SK-N-SH treated with all-trans-retinoic acid at 6 μM for 48 hours (cell line): ENCODE results near the gene KCNMA1.

Source experiments
- ATAC-seq: fragments of 200-7000 bp; cut with Tn5 transposase; 3 replicates; pipeline ENCODE4 v1.9.1; 2020; ENCODE audit warnings: mild to moderate bottlenecking, moderate library complexity
- ARNTL ChIP-seq: fragments of 450-650 bp; formaldehyde crosslinking; IDR thresholded peaks from 2 replicates; pipeline ENCODE4 v1.5.0; 2020; ENCODE audit warnings: low read depth, mild to moderate bottlenecking, moderate library complexity, borderline replicate concordance
- BACH2 ChIP-seq: fragments of 250-450 bp; sonication (Bioruptor Pico); IDR thresholded peaks from 2 replicates; pipeline ENCODE4 v1.9.0; 2021; ENCODE audit warnings: mild to moderate bottlenecking, borderline replicate concordance
- CSDC2 ChIP-seq: fragments of 250-450 bp; sonication (Bioruptor Pico); IDR thresholded peaks from 2 replicates; pipeline ENCODE4 v1.5.0; 2020; ENCODE audit warnings: mild to moderate bottlenecking, moderate library complexity
- ESRRG ChIP-seq: fragments of 250-450 bp; sonication (Bioruptor Pico); IDR thresholded peaks from 2 replicates; pipeline ENCODE4 v1.6.1; 2021; ENCODE audit warnings: mild to moderate bottlenecking
- ISL1 ChIP-seq: fragments of 250-450 bp; sonication (Bioruptor Pico); IDR thresholded peaks from 2 replicates; pipeline ENCODE4 v2.1.2; 2022; ENCODE audit warnings: mild to moderate bottlenecking, moderate library complexity
- OSR1 ChIP-seq: fragments of 250-450 bp; sonication (Bioruptor Pico); IDR thresholded peaks from 2 replicates; pipeline ENCODE4 v1.8.0; 2022; ENCODE audit warnings: moderate library complexity, mild to moderate bottlenecking, inconsistent platforms
- PPARA ChIP-seq: fragments of 250-450 bp; sonication (Bioruptor Pico); IDR thresholded peaks from 2 replicates; pipeline ENCODE4 v1.5.0; 2020; ENCODE audit warnings: mild to moderate bottlenecking, borderline replicate concordance
- RARB ChIP-seq: fragments of 250-450 bp; sonication (Bioruptor Pico); IDR thresholded peaks from 2 replicates; pipeline ENCODE4 v1.8.0; 2021; ENCODE audit warnings: mild to moderate bottlenecking, moderate library complexity
- SNAI2 ChIP-seq: fragments of 250-450 bp; sonication (Bioruptor Pico); IDR thresholded peaks from 2 replicates; pipeline ENCODE4 v1.5.0; 2020; ENCODE audit warnings: mild to moderate bottlenecking, moderate library complexity
- TCF4 ChIP-seq: fragments of 250-450 bp; sonication (Bioruptor Pico); IDR thresholded peaks from 2 replicates; pipeline ENCODE4 v1.8.0; 2021; ENCODE audit warnings: mild to moderate bottlenecking, moderate library complexity, borderline replicate concordance
- TOX ChIP-seq: fragments of 250-450 bp; sonication (Bioruptor Pico); IDR thresholded peaks from 2 replicates; pipeline ENCODE4 v1.8.0; 2021; ENCODE audit warnings: mild to moderate bottlenecking, moderate library complexity, borderline replicate concordance
- ZC3H10 ChIP-seq: fragments of 250-450 bp; sonication (Bioruptor Pico); IDR thresholded peaks from 2 replicates; pipeline ENCODE4 v1.5.1; 2021; ENCODE audit warnings: mild to moderate bottlenecking, moderate library complexity
- ZFP3 ChIP-seq: fragments of 250-450 bp; sonication (Bioruptor Pico); IDR thresholded peaks from 2 replicates; pipeline ENCODE4 v1.5.0; 2020; ENCODE audit warnings: mild to moderate bottlenecking, moderate library complexity
- ZNF565 ChIP-seq: fragments of 450-650 bp; formaldehyde crosslinking; conservative IDR thresholded peaks from 2 replicates; pipeline ENCODE4 v1.5.0; 2020; ENCODE audit warnings: low read depth, mild to moderate bottlenecking, moderate library complexity
- ZNF8 ChIP-seq: fragments of 450-650 bp; formaldehyde crosslinking; IDR thresholded peaks from 2 replicates; pipeline ENCODE4 v1.5.0; 2020; ENCODE audit warnings: mild to moderate bottlenecking, moderate library complexity
- TF ChIP-seq, protein P1 (sequence below): fragments of 250-450 bp; sonication (Bioruptor Pico); IDR thresholded peaks from 2 replicates; pipeline ENCODE4 v1.8.0; 2021; ENCODE audit warnings: low read depth, mild to moderate bottlenecking, moderate library complexity, borderline replicate concordance
- TF ChIP-seq, protein P2 (sequence below): fragments of 250-450 bp; sonication (Bioruptor Pico); IDR thresholded peaks from 2 replicates; pipeline ENCODE4 v1.8.0; 2020; ENCODE audit warnings: mild to moderate bottlenecking, moderate library complexity, borderline replicate concordance
- TF ChIP-seq, protein P3 (sequence below): fragments of 250-450 bp; sonication (Bioruptor Pico); IDR thresholded peaks from 2 replicates; pipeline ENCODE4 v1.5.1; 2021; ENCODE audit warnings: mild to moderate bottlenecking, moderate library complexity
- TF ChIP-seq, protein P4 (sequence below): fragments of 250-450 bp; sonication (Bioruptor Pico); IDR thresholded peaks from 2 replicates; pipeline ENCODE4 v1.5.1; 2020; ENCODE audit warnings: low read depth, mild to moderate bottlenecking, moderate library complexity

KCNMA1 gene

DNA sequence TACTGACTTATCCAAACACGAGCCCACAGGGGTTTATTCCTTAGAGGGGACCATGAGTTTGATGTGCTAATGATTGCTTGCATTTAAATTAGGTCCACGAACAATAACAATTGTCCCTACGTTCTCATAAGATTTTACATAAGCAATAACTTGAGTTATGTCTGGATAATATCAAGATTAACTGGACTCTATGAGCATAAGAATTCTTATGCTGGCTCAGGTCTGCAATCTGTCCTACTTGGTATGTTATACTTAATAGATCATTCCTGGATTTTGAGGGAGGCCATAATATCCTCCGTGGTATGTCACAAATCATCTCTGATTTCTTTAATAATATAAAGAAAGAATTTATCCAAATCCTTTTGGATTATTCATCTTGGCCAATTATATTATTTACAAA lies 552.3 kb downstream of the KCNMA1 start:
- TF ChIP-seq ZC3H10 (CRISPR knock-in tag): no peak
- no peak for TF ChIP-seq RARB (CRISPR knock-in tag)
- no peak for TF ChIP-seq TCF4 (CRISPR knock-in tag)
- no peak for TF ChIP-seq ZNF8 (CRISPR knock-in tag)
- no peak for TF ChIP-seq SNAI2 (CRISPR knock-in tag)
- TF ChIP-seq, protein P1, sequence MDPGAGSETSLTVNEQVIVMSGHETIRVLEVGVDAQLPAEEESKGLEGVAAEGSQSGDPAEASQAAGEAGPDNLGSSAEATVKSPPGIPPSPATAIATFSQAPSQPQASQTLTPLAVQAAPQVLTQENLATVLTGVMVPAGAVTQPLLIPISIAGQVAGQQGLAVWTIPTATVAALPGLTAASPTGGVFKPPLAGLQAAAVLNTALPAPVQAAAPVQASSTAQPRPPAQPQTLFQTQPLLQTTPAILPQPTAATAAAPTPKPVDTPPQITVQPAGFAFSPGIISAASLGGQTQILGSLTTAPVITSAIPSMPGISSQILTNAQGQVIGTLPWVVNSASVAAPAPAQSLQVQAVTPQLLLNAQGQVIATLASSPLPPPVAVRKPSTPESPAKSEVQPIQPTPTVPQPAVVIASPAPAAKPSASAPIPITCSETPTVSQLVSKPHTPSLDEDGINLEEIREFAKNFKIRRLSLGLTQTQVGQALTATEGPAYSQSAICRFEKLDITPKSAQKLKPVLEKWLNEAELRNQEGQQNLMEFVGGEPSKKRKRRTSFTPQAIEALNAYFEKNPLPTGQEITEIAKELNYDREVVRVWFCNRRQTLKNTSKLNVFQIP: no peak
- no peak for TF ChIP-seq ISL1
- no peak for TF ChIP-seq ARNTL (CRISPR knock-in tag)
- no peak for TF ChIP-seq CSDC2 (CRISPR knock-in tag)
- TF ChIP-seq, protein P2, sequence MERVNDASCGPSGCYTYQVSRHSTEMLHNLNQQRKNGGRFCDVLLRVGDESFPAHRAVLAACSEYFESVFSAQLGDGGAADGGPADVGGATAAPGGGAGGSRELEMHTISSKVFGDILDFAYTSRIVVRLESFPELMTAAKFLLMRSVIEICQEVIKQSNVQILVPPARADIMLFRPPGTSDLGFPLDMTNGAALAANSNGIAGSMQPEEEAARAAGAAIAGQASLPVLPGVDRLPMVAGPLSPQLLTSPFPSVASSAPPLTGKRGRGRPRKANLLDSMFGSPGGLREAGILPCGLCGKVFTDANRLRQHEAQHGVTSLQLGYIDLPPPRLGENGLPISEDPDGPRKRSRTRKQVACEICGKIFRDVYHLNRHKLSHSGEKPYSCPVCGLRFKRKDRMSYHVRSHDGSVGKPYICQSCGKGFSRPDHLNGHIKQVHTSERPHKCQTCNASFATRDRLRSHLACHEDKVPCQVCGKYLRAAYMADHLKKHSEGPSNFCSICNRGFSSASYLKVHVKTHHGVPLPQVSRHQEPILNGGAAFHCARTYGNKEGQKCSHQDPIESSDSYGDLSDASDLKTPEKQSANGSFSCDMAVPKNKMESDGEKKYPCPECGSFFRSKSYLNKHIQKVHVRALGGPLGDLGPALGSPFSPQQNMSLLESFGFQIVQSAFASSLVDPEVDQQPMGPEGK (CRISPR knock-in tag): no peak
- TF ChIP-seq, protein P3, sequence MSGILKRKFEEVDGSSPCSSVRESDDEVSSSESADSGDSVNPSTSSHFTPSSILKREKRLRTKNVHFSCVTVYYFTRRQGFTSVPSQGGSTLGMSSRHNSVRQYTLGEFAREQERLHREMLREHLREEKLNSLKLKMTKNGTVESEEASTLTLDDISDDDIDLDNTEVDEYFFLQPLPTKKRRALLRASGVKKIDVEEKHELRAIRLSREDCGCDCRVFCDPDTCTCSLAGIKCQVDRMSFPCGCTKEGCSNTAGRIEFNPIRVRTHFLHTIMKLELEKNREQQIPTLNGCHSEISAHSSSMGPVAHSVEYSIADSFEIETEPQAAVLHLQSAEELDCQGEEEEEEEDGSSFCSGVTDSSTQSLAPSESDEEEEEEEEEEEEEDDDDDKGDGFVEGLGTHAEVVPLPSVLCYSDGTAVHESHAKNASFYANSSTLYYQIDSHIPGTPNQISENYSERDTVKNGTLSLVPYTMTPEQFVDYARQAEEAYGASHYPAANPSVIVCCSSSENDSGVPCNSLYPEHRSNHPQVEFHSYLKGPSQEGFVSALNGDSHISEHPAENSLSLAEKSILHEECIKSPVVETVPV: no peak
- ATAC-seq: no peak

DNA sequence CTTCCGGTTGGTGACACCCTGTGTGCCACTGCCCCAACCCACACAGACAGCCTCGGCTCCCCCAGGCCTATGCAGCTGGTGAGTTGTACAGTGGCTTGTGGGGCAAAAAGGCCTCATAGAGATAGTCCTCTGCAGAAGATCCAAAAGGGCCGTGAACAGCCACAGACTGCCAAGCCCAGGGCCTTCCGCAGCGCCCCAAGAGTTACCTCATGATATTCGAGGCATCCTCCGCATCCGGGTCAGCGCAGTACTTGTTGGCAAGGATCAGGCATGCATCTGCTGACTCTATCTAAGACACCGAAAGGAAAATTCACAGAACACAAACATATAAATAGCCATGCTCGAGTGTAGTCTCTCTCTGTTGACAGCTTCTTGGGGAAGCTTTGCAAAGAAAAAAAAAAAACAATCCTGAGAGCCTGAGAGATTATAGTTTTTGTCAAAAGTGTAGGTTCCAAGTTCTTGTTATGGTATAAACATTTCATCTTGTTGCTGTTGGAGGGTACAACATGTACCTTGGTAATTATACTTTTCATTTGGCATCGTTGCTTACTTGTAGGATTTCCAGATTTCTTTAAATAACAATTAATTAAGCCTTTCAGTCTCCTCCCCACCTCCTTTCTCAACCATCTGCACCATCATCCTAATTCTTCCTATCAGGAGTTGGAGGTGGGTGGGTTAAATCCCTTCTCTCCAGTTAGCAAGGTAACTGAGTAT lies 553.0 kb downstream of the KCNMA1 start:
- no peak for ATAC-seq
- TF ChIP-seq ARNTL (CRISPR knock-in tag) (no peak), PPARA (CRISPR knock-in tag) (no peak), ESRRG (CRISPR knock-in tag) (no peak), OSR1 (CRISPR knock-in tag) (no peak), ZFP3 (CRISPR knock-in tag) (no peak), RARB (CRISPR knock-in tag) (no peak), ZNF565 (CRISPR knock-in tag) (no peak), BACH2 (no peak)
- TF ChIP-seq, protein P2 (CRISPR knock-in tag): no peak
- TF ChIP-seq, protein P3: no peak
- TF ChIP-seq, protein P4, sequence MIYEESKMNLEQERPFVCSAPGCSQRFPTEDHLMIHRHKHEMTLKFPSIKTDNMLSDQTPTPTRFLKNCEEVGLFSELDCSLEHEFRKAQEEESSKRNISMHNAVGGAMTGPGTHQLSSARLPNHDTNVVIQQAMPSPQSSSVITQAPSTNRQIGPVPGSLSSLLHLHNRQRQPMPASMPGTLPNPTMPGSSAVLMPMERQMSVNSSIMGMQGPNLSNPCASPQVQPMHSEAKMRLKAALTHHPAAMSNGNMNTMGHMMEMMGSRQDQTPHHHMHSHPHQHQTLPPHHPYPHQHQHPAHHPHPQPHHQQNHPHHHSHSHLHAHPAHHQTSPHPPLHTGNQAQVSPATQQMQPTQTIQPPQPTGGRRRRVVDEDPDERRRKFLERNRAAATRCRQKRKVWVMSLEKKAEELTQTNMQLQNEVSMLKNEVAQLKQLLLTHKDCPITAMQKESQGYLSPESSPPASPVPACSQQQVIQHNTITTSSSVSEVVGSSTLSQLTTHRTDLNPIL (CRISPR knock-in tag): no peak

DNA sequence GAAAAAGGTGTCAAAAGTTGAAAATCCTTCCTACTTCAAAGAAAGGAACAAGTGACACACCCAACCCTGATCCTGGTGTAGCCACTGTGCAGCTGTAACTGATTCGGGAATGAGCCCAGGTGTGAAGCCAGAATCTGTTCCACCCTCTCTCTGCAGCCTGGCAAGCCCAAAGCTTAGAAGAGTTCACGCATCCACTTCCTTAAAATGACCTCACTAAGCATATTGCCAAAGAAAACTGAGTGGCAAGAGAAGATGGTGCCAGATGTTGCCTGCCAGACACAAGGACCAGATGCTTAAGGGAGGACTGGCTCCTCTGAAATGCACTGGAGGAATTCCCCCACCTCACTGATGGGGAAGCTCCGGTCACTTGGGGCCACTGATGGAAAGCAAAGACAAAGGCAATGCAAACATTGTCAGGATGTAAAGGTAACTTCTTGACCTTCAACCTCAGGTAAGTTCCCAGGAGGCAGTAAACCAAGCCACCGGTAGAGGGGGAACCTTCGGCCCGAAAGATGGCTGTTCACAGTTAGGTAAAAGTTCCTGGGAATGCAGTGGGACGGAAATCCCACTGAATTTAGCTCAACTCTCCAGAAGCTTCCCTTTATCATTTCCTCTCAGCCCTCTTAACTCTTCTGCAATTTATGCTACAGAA lies 554.9 kb downstream of the KCNMA1 start:
- TF ChIP-seq ZNF8 (CRISPR knock-in tag): no peak
- no peak for TF ChIP-seq ZNF565 (CRISPR knock-in tag)
- no peak for TF ChIP-seq CSDC2 (CRISPR knock-in tag)
- no peak for TF ChIP-seq TOX (CRISPR knock-in tag)
- no peak for TF ChIP-seq BACH2
- no peak for TF ChIP-seq OSR1 (CRISPR knock-in tag)
- TF ChIP-seq ARNTL (CRISPR knock-in tag): no peak
- TF ChIP-seq PPARA (CRISPR knock-in tag): no peak
- TF ChIP-seq, all 23 proteins: peak for 0

More for the DNA sequence above, 554.9 kb downstream of the KCNMA1 start:
- no peak for ATAC-seq
